Psoas muscle (tissue), 8 donors: Measurements from ENCODE around the gene ZFPL1. TPM values are rescaled to one million over a fixed set of nuclear protein-coding genes. Genes with fewer than 3 reads are reported as not detected.

ENCODE experiments used
- ATAC-seq, 4 donors: fragments of 200-7000 bp; cut with Tn5 transposase; one replicate each; pipeline ENCODE4 v1.9.1; 2020; ENCODE audit warnings: moderate library complexity in 3 of 4, mild to moderate bottlenecking in 2 of 4
- DNase-seq, 2 donors: peaks; one replicate each; pipeline ENCODE4 v3.0.0-alpha.2; 2020
- H3K27ac ChIP-seq: fragments of 200-600 bp; one replicate; pipeline ENCODE4 v1.8.0; 2022
- H3K27me3 ChIP-seq, 3 donors: fragments of 200-600 bp in 1 of 3; one replicate each; pipeline versions ENCODE4 v1.6.1 to v1.8.0; 2013 to 2022; ENCODE audit warnings: low read length in 2 of 3, mild to moderate bottlenecking in 2 of 3, moderate library complexity in 1 of 3; ENCODE audit not compliant: insufficient read depth in 3 of 3
- H3K36me3 ChIP-seq, 2 donors: fragments of 200-600 bp in 1 of 2; one replicate each; pipeline versions ENCODE4 v1.6.1 to v1.8.0; 2013 to 2022; ENCODE audit warnings: low read depth in 1 of 2, mild to moderate bottlenecking in 1 of 2, moderate library complexity in 1 of 2; ENCODE audit not compliant: insufficient read depth in 1 of 2
- H3K4me1 ChIP-seq: fragments of 200-600 bp; one replicate; pipeline ENCODE4 v1.8.0; 2022
- H3K4me3 ChIP-seq: fragments of 200-600 bp; one replicate; pipeline ENCODE4 v1.8.0; 2022; ENCODE audit warnings: mild to moderate bottlenecking
- H3K9me3 ChIP-seq: fragments of 200-600 bp; one replicate; pipeline ENCODE4 v1.8.0; 2022
- WGBS, 3 donors: extraction: QIAGEN DNeasy Blood & Tissue Kit; methylation state at CpG; one replicate each; pipeline versions ENCODE4 v1.1.6 to v1.1.7; 2013; 5-methylcytosine and 5-hydroxymethylcytosine counted together
- intact Hi-C, 2 donors: fragments of 100-400 bp; cut with DNase I; formaldehyde crosslinking; loops; one replicate each; pipeline versions ENCODE4 v1.11.0 to v1.14.2; 2022
- polyA plus RNA-seq, 3 donors: library from polyadenylated mRNA; stranded (reverse); fragments of 200-250 nt; gene quantifications; one replicate each; pipeline ENCODE4 v1.2.3, GENCODE V29; 2013
- total RNA-seq, 4 donors: library from RNA; stranded (reverse); fragmentation: NEBNext Ultra II Directional in 2 of 4; extraction: Animal tissue kit (Norgen Biotek cat#: 25700) in 2 of 4; gene quantifications; one replicate each; pipeline versions ENCODE4 v1.2.1 to v1.2.4, GENCODE V29; 2021 to 2023
- TF ChIP-seq, protein P1 (sequence below): fragments of 200-600 bp; IDR thresholded peaks from one replicate; pipeline ENCODE4 v1.8.0; 2022; ENCODE audit warnings: antibody characterized with exemption
- donor health status: healthy with polysubstance abuse.
- donor health status: DM: no; HTN: no; CAD: no; lungs with moderate emphysema.
- donor health status: Bipolar disorder and iron deficiency.
- donor health status: healthy.
- donor health status: DM: yes; HTN: yes; CAD: no.
- donor health status: DM: no; HTN: no; CAD: no.
- donor health status: DM: no; HTN: no; CAD: no.
- donor health status: DM: yes; HTN: yes; CAD: no.

The ZFPL1 gene
- total and polyA plus RNA-seq, 7 donors: 22.1 to 55.9 (median 29.3) TPM

DNA sequence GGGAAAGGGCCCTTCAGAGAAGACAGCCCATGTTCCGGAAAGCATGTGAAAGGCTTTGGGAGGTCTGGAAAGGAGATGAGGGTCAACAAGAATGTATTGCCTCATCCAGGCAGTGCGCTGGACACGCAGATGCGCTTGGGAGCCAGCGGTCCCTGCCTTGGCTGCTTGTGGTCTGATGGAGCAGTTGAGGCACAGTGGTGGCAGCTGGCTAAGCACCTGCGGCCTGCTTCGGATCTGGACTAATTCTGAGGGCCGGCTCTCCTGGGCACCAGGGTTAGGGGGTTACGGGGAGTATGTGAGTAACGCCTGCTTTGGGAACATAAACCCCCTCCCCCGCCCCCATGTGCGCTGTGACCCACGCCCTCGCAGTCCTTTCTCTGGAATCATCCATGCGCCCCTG lies 23.1 kb downstream of the ZFPL1 start:
- peaks cover 0 to 41% of the 10 kb centered on the region in 2 donors for H3K36me3 ChIP-seq

DNA sequence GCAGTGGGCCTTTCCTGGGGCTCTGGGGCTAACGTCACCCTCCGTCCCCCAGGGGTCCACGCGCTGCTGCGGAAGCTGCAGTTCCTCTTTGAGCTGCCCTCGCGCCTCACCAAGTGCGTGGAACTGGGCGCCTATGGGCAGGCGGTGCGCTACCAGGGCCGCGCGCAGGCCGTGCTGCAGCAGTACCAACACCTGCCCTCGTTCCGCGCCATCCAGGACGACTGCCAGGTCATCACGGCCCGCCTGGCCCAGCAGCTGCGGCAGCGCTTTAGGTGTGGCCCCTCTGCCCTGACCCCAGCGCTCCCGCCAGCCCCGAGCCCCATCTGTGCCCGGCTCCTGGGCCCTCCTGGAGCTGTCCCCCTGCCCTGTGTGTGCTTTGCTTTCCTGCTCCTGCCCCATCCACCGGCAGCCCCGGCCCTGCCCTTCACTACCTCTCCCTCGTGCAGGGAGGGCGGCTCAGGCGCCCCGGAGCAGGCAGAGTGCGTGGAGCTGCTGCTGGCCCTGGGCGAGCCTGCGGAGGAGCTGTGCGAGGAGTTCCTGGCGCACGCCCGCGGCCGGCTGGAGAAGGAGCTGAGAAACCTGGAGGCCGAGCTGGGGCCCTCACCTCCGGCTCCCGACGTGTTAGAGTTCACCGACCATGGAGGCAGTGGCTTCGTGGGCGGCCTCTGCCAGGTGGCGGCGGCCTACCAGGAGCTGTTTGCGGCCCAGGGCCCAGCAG lies 23.9 kb downstream of the ZFPL1 start:
- ATAC-seq: no peak
- no peaks in the 10 kb centered on the region for H3K9me3 ChIP-seq
- TF ChIP-seq, protein P1, sequence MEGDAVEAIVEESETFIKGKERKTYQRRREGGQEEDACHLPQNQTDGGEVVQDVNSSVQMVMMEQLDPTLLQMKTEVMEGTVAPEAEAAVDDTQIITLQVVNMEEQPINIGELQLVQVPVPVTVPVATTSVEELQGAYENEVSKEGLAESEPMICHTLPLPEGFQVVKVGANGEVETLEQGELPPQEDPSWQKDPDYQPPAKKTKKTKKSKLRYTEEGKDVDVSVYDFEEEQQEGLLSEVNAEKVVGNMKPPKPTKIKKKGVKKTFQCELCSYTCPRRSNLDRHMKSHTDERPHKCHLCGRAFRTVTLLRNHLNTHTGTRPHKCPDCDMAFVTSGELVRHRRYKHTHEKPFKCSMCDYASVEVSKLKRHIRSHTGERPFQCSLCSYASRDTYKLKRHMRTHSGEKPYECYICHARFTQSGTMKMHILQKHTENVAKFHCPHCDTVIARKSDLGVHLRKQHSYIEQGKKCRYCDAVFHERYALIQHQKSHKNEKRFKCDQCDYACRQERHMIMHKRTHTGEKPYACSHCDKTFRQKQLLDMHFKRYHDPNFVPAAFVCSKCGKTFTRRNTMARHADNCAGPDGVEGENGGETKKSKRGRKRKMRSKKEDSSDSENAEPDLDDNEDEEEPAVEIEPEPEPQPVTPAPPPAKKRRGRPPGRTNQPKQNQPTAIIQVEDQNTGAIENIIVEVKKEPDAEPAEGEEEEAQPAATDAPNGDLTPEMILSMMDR: no peak
- H3K4me1 ChIP-seq: peaks cover 18% of the 10 kb centered on the region
- H3K4me3 ChIP-seq: no peak overlapping the region
- no peaks in the 10 kb centered on the region for H3K27me3 ChIP-seq
- DNase-seq: no peak
- H3K36me3 ChIP-seq: peaks cover 0 to 41% of the 10 kb centered on the region in 2 donors
- intact Hi-C loops: no loop called here
- 93 to 95% (median 93%) methylated on average over 48 to 52 of the region's 52 CpGs for WGBS, 3 donors
- H3K27ac ChIP-seq: no peak overlapping the region

More for the DNA sequence above, 23.1 kb downstream of the ZFPL1 start:
- DNase-seq: no peak
- no peak overlapping the region for H3K27ac ChIP-seq
- TF ChIP-seq, protein P1: no peak
- H3K4me3 ChIP-seq: no peak overlapping the region
- no peak for ATAC-seq
- no peaks in the 10 kb centered on the region for H3K27me3 ChIP-seq
- no peaks in the 10 kb centered on the region for H3K9me3 ChIP-seq
- peaks cover 24% of the 10 kb centered on the region for H3K4me1 ChIP-seq
- intact Hi-C loops: no loop called here
- 92 to 94% (median 92%) methylated on average over 15 of the region's 15 CpGs for WGBS, 3 donors

DNA sequence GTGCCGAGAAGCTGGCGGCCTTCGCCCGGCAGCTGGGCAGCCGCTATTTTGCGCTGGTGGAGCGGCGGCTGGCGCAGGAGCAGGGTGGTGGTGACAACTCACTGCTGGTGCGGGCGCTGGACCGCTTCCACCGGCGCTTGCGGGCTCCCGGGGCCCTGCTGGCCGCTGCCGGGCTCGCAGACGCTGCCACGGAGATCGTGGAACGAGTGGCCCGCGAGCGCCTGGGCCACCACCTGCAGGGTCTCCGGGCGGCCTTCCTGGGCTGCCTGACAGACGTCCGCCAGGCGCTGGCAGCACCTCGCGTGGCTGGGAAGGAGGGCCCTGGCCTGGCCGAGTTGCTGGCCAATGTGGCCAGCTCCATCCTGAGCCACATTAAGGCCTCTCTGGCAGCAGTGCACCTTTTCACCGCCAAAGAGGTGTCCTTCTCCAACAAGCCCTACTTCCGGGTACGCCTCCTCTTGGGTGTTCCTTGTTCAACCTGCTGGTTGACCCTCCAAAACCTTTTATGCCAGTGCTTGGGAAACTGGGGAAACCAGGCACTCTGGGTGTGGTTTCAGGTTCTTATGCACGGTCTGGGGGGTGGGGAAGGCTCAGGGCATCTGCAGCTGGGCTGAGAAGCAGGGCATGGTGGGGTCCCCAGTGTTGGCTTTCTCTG lies 24.6 kb downstream of the ZFPL1 start:
- Histone ChIP-seq H3K4me1 (peaks cover 20% of the 10 kb centered on the region), H3K27me3 (no peaks in the 10 kb centered on the region), H3K4me3 (no peak overlapping the region), H3K9me3 (no peaks in the 10 kb centered on the region), H3K27ac (no peak overlapping the region), H3K36me3 (peaks cover 0 to 41% of the 10 kb centered on the region in 2 donors)
- DNase-seq: no peak
- 87 to 94% (median 87%) methylated on average over 38 of the region's 38 CpGs for WGBS, 3 donors
- intact Hi-C loops: no loop called here
- no peak for ATAC-seq
- TF ChIP-seq, protein P1: no peak

DNA sequence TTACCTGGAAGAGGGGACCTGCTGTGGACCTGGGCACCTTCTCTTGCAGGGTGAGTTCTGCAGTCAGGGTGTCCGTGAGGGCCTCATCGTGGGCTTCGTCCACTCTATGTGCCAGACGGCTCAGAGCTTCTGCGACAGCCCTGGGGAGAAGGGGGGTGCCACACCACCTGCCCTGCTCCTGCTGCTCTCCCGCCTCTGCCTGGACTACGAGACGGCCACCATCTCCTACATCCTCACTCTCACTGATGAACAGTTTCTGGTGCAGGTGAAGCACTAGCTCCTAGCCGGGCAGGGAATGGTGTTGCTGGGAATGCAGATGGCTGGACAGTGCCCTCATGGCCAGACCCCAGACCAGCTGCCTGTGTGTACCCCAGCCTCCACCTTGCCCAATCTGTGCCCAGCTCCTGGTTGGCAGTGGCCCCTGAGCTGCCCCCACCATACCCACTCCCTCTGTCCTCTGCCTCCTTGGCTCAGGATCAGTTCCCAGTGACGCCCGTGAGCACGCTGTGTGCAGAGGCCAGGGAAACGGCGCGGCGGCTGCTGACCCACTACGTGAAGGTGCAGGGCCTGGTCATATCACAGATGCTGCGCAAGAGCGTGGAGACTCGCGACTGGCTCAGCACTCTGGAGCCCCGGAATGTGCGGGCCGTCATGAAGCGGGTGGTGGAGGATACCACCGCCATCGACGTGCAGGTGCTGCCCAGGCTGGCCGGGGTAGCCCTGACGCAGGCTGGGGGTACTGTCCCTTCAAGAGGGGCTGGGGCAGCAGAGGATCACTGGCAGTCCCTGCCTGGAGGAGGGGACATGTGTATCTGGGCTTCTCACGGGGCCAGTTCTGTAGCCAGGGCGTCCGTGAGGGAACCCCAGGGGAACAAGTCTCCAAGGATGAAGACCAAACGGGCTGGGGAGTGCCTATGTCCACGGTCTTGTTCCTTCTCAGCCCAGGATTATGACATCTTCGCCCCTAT lies 25.5 kb downstream of the ZFPL1 start:
- intact Hi-C loops: loop anchor here (2.0 to 10.0 kb wide), 3 partner anchors 71 to 265 kb away; partner anchors contain the start of genes ARL2 (in 1 of the 2), CAPN1 (in 1 of the 2) and CDC42BPG (in 1 of the 2)
- no peak for ATAC-seq
- 86 to 87% (median 86%) methylated on average over 36 of the region's 36 CpGs for WGBS, 3 donors
- no peaks in the 10 kb centered on the region for H3K9me3 ChIP-seq
- TF ChIP-seq, protein P1: no peak
- peaks cover 18% of the 10 kb centered on the region for H3K4me1 ChIP-seq
- no peak overlapping the region for H3K4me3 ChIP-seq
- peaks cover 0 to 41% of the 10 kb centered on the region in 2 donors for H3K36me3 ChIP-seq
- DNase-seq: no peak
- H3K27ac ChIP-seq: no peak overlapping the region
- no peaks in the 10 kb centered on the region for H3K27me3 ChIP-seq
